Vagina (tissue), 2 donors: Measurements from ENCODE around the gene PRUNE2. TPM values are rescaled to one million over a fixed set of nuclear protein-coding genes. Genes with fewer than 3 reads are reported as not detected.

Experiments
- DNase-seq, 2 donors: peaks; one replicate each; pipeline ENCODE4 v3.0.0-alpha.2; 2017; ENCODE audit errors: extremely low spot score in 2 of 2
- H3K27ac ChIP-seq: fragments of 200-600 bp; sonication (generic); one replicate; pipeline ENCODE4 v1.5.1; 2019
- H3K27me3 ChIP-seq: fragments of 200-600 bp; sonication (generic); one replicate; pipeline ENCODE4 v1.5.1; 2019
- H3K36me3 ChIP-seq, 2 donors: fragments of 200-600 bp; sonication (generic); one replicate each; pipeline ENCODE4 v1.5.1; 2017 to 2019
- H3K4me1 ChIP-seq: fragments of 200-600 bp; sonication (generic); one replicate; pipeline ENCODE4 v1.5.1; 2019
- H3K4me3 ChIP-seq, 2 donors: fragments of 200-600 bp; sonication (generic); 1 replicate in 1 of 2; 2 replicates in 1 of 2; pipeline ENCODE4 v1.5.1; 2016 to 2019
- H3K9me3 ChIP-seq: fragments of 200-600 bp; sonication (generic); one replicate; pipeline ENCODE4 v1.5.1; 2019
- CTCF ChIP-seq, 3 experiments: fragments of 450-650 bp in 2 of 3; fragments of 200-600 bp in 1 of 3; sonication (generic) in 1 of 3; IDR thresholded peaks; one replicate each; pipeline ENCODE4 v1.5.1; 2017 to 2019; ENCODE audit warnings: antibody characterized with exemption in 3 of 3, mild to moderate bottlenecking in 2 of 3, moderate library complexity in 2 of 3
- POLR2A ChIP-seq, 2 donors: fragments of 450-650 bp; IDR thresholded peaks; one replicate each; pipeline ENCODE4 v1.6.1; 2017; ENCODE audit warnings: antibody characterized with exemption in 2 of 2, mild to moderate bottlenecking in 2 of 2, moderate library complexity in 2 of 2
- POLR2AphosphoS5 ChIP-seq, 2 donors: sonication (generic); formaldehyde crosslinking; IDR thresholded peaks; one replicate each; pipeline ENCODE4 v1.9.0; 2017; ENCODE audit warnings: antibody characterized with exemption in 2 of 2, mild to moderate bottlenecking in 2 of 2, low read depth in 1 of 2; ENCODE audit not compliant: insufficient read depth in 1 of 2
- intact Hi-C: fragments of 100-400 bp; cut with DNase I; formaldehyde crosslinking; loops from one replicate; pipeline ENCODE4 v1.15.1; 2023
- total RNA-seq: library from RNA; depleted of rRNA; stranded (reverse); fragments of >200 nt; gene quantifications from one replicate; pipeline ENCODE4 v1.2.3, GENCODE V29; 2016

The PRUNE2 gene
- total RNA-seq, 1 donor from 2014 or later = 75.6 TPM

GRCh38 chr9:76692458-76693129, 213.3 kb downstream of the PRUNE2 start:
- no peak for DNase-seq
- Histone ChIP-seq H3K27me3 (no peaks in the 10 kb centered on the region), H3K4me3 (no peak overlapping the region), H3K27ac (no peak overlapping the region), H3K9me3 (no peaks in the 10 kb centered on the region), H3K4me1 (no peaks in the 10 kb centered on the region), H3K36me3 (no peaks in the 10 kb centered on the region)
- TF ChIP-seq POLR2A (IDR thresholded peaks at IDR 0.05) (no peak), CTCF (IDR thresholded peaks at IDR 0.05) (no peak)
- intact Hi-C loops = no loop called here

GRCh38 chr9:76691517-76692313, 214.2 kb downstream of the PRUNE2 start:
- TF ChIP-seq CTCF (IDR thresholded peaks at IDR 0.05) = no peak
- TF ChIP-seq POLR2A (IDR thresholded peaks at IDR 0.05) = no peak
- no peak for TF ChIP-seq POLR2AphosphoS5 (IDR thresholded peaks at IDR 0.05; ENCODE audit: insufficient read depth in 1 of 2, low read depth in 1 of 2)
- H3K4me3 ChIP-seq = peak overlapping the region in 1 of 2 donors; percentile 32
- H3K4me1 ChIP-seq = no peaks in the 10 kb centered on the region
- no peaks in the 10 kb centered on the region for H3K27me3 ChIP-seq
- no peaks in the 10 kb centered on the region for H3K36me3 ChIP-seq
- intact Hi-C loops = no loop called here
- H3K27ac ChIP-seq = no peak overlapping the region
- H3K9me3 ChIP-seq = no peaks in the 10 kb centered on the region
- DNase-seq = no peak

- intact Hi-C loops = no loop called here
- no peaks in the 10 kb centered on the region for H3K27me3 ChIP-seq
- no peak overlapping the region for H3K27ac ChIP-seq
- no peaks in the 10 kb centered on the region for H3K4me1 ChIP-seq
- TF ChIP-seq POLR2AphosphoS5 (IDR thresholded peaks at IDR 0.05; ENCODE audit: insufficient read depth in 1 of 2, low read depth in 1 of 2) (no peak), CTCF (IDR thresholded peaks at IDR 0.05) (no peak), POLR2A (IDR thresholded peaks at IDR 0.05) (no peak)
- H3K36me3 ChIP-seq = no peaks in the 10 kb centered on the region
- no peak for DNase-seq
- no peak overlapping the region for H3K4me3 ChIP-seq
- H3K9me3 ChIP-seq = no peaks in the 10 kb centered on the region
Observed at GRCh38 chr9:76690973-76691370, 214.9 kb downstream of the PRUNE2 start.

GRCh38 chr9:76690246-76690972, 215.5 kb downstream of the PRUNE2 start:
- DNase-seq = no peak
- Histone ChIP-seq H3K27ac (no peak overlapping the region), H3K36me3 (no peaks in the 10 kb centered on the region), H3K4me3 (no peak overlapping the region), H3K27me3 (no peaks in the 10 kb centered on the region), H3K9me3 (no peaks in the 10 kb centered on the region), H3K4me1 (no peaks in the 10 kb centered on the region)
- intact Hi-C loops = no loop called here
- no peak for TF ChIP-seq POLR2A (IDR thresholded peaks at IDR 0.05)
- no peak for TF ChIP-seq POLR2AphosphoS5 (IDR thresholded peaks at IDR 0.05; ENCODE audit: insufficient read depth in 1 of 2, low read depth in 1 of 2)
- no peak for TF ChIP-seq CTCF (IDR thresholded peaks at IDR 0.05)
